DND-41 (cell line): ENCODE measurements around the gene MARCHF2.

Source experiments
- ATAC-seq: fragments of 200-7000 bp; cut with Tn5 transposase; 3 replicates; pipeline ENCODE4 v1.9.1; 2021; ENCODE audit warnings: low read depth; ENCODE audit not compliant: insufficient read depth
- DNase-seq: peaks from one replicate; pipeline ENCODE4 v3.0.0-alpha.2; 2020
- H2AFZ ChIP-seq: 2 replicates; pipeline ENCODE4 v1.6.0; 2012; ENCODE audit warnings: low read depth, low read length
- H3K27ac ChIP-seq: 2 replicates; pipeline ENCODE4 v1.5.1; 2012; ENCODE audit warnings: low read length, inconsistent platforms
- H3K27me3 ChIP-seq: fragments of 200-600 bp; sonication (generic); 2 replicates; pipeline ENCODE4 v1.6.0; 2012; ENCODE audit warnings: low read length, mild to moderate bottlenecking, inconsistent platforms; ENCODE audit not compliant: insufficient read depth, poor library complexity
- H3K36me3 ChIP-seq: 2 replicates; pipeline ENCODE4 v1.5.1; 2012; ENCODE audit warnings: low read length, inconsistent platforms; ENCODE audit not compliant: insufficient read depth
- H3K4me1 ChIP-seq: 2 replicates; pipeline ENCODE4 v1.5.1; 2012; ENCODE audit warnings: mild to moderate bottlenecking, low read length; ENCODE audit not compliant: insufficient read depth
- H3K4me2 ChIP-seq: 2 replicates; pipeline ENCODE4 v1.6.0; 2012; ENCODE audit warnings: mild to moderate bottlenecking, moderate library complexity, low read length, inconsistent platforms; ENCODE audit not compliant: insufficient read depth
- H3K4me3 ChIP-seq, 2 experiments: fragments of 200-600 bp in 1 of 2; shearing (Covaris generic) in 1 of 2; 2 replicates each; pipeline ENCODE4 v1.5.1; 2012 to 2016; ENCODE audit warnings: inconsistent platforms in 2 of 2, low read length in 2 of 2, mild to moderate bottlenecking in 2 of 2, low read depth in 1 of 2, moderate library complexity in 1 of 2
- H3K79me2 ChIP-seq: 2 replicates; pipeline ENCODE4 v1.6.0; 2012; ENCODE audit warnings: low read length, inconsistent platforms; ENCODE audit not compliant: insufficient read depth
- H3K9ac ChIP-seq: 2 replicates; pipeline ENCODE4 v1.6.0; 2012; ENCODE audit warnings: low read depth, mild to moderate bottlenecking, inconsistent platforms, low read length, moderate library complexity
- H3K9me3 ChIP-seq: 2 replicates; pipeline ENCODE4 v1.5.1; 2012; ENCODE audit warnings: low read length, moderate library complexity, mild to moderate bottlenecking, inconsistent platforms; ENCODE audit not compliant: insufficient read depth, severe bottlenecking
- H4K20me1 ChIP-seq: 2 replicates; pipeline ENCODE4 v1.6.0; 2012; ENCODE audit warnings: low read length; ENCODE audit not compliant: insufficient read depth
- EZH2 ChIP-seq: IDR thresholded peaks from 3 replicates; pipeline ENCODE4 v1.6.1; 2012; ENCODE audit warnings: borderline replicate concordance, low read depth, mild to moderate bottlenecking, moderate library complexity, low read length, inconsistent platforms; ENCODE audit not compliant: severe bottlenecking
- TF ChIP-seq, protein P1 (sequence below): IDR thresholded peaks from 2 replicates; pipeline ENCODE4 v1.5.1; 2012; ENCODE audit warnings: borderline replicate concordance, low read length, moderate library complexity, mild to moderate bottlenecking; ENCODE audit not compliant: poor library complexity, severe bottlenecking; ENCODE audit errors: extremely low read depth

MARCHF2 gene, protein sequence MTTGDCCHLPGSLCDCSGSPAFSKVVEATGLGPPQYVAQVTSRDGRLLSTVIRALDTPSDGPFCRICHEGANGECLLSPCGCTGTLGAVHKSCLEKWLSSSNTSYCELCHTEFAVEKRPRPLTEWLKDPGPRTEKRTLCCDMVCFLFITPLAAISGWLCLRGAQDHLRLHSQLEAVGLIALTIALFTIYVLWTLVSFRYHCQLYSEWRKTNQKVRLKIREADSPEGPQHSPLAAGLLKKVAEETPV

DNA sequence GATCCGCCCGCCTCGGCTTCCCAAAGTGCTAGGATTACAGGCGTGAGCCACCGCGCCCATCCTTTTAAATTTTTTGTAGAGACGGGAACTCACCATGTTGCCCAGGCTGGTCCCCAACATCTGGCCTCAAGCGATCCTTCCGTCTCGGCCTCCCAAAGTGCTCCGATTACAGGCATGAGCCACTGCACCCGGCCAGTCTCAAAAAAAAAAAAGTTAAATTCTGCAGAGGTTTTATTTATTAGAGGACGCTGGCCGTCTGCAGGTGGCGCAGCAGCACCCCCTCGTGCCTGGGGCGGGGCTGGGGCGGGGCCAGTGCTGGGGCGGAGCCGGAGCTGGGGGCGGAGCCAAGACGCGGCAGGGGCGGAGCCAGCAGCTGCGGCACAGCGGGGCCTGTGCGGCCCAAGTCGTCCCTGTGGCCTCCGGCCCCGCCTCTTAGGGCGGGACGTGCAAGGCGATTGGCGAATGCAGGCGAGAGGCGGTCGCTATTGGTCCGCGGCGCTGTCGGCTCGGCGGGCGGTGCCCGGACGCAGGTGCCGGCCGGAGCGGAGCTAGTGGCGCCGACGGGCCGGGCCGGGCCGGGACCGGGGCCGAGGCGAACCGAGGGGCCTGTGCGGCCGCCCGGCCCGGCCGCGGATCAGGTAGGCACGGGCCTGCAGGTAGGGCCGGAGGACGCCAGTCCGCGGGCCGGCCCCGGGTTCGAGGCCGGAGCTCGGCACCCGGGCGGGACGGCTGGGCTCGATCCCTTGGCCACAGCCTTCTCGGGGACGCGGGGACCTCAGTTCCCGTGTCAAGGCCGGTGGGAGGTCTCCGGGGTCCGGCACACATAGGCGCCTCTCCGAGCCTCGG is at the start of gene MARCHF2:
Gene MARCHF2 (plus strand): TSS at position 523 of the 846 bp plus-strand sequence. CDS start 8,536 bp downstream, outside the sequence.
- Histone ChIP-seq H2AFZ (peak within 1 kb of the TSS; percentile 83), H3K27me3 (no peaks in the 10 kb centered on the region), H3K4me3 (peak within 1 kb of the TSS; percentile 23 to 66; a peak in 3 of 4 replicates), H3K36me3 (no peaks in the 10 kb centered on the region), H3K27ac (peak within 1 kb of the TSS; percentile 3; the same call in 1 of the 2 replicates), H4K20me1 (no peaks in the 10 kb centered on the region), H3K4me1 (peaks cover 10% of the 10 kb centered on the region), H3K79me2 (no peaks in the 10 kb centered on the region), H3K4me2 (peak within 1 kb of the TSS; percentile 87), H3K9ac (peak within 1 kb of the TSS; percentile 63), H3K9me3 (no peaks in the 10 kb centered on the region)
- DNase-seq: peak; percentile 97
- peak; percentile 100 for ATAC-seq
- no peak for TF ChIP-seq EZH2
- TF ChIP-seq, protein P1, sequence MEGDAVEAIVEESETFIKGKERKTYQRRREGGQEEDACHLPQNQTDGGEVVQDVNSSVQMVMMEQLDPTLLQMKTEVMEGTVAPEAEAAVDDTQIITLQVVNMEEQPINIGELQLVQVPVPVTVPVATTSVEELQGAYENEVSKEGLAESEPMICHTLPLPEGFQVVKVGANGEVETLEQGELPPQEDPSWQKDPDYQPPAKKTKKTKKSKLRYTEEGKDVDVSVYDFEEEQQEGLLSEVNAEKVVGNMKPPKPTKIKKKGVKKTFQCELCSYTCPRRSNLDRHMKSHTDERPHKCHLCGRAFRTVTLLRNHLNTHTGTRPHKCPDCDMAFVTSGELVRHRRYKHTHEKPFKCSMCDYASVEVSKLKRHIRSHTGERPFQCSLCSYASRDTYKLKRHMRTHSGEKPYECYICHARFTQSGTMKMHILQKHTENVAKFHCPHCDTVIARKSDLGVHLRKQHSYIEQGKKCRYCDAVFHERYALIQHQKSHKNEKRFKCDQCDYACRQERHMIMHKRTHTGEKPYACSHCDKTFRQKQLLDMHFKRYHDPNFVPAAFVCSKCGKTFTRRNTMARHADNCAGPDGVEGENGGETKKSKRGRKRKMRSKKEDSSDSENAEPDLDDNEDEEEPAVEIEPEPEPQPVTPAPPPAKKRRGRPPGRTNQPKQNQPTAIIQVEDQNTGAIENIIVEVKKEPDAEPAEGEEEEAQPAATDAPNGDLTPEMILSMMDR: peak; percentile 66

DNA sequence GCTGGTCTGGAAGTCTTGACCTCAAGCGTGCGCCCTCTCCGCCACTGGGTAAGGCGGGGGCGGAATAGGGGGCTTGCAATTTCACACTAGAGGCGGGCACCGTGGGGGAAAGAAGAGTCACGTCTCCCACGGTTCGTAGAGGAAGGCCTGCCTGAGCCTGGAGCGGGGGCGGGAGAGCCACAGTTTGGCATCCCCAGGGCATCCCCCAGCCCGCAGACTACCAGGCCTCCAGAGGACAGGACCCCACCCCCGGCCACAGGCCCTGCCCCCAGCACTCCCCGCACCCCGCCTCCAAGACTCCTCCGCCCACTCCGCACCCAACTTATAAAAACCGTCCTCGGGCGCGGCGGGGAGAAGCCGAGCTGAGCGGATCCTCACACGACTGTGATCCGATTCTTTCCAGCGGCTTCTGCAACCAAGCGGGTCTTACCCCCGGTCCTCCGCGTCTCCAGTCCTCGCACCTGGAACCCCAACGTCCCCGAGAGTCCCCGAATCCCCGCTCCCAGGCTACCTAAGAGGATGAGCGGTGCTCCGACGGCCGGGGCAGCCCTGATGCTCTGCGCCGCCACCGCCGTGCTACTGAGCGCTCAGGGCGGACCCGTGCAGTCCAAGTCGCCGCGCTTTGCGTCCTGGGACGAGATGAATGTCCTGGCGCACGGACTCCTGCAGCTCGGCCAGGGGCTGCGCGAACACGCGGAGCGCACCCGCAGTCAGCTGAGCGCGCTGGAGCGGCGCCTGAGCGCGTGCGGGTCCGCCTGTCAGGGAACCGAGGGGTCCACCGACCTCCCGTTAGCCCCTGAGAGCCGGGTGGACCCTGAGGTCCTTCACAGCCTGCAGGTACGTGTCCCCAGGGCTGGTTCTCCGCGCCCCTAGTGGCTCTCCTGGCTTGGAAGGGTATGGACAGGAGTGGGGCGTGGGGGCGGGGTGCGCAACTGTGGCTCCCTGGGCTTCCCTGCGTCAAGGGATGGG is 49.0 kb upstream of the MARCHF2 start, which contains the start of gene ANGPTL4:
Gene ANGPTL4 (plus strand): TSS at position 353 of the 969 bp plus-strand sequence. CDS start 167 bp downstream, at position 520.
- Histone ChIP-seq H3K9me3 (no peaks in the 10 kb centered on the region), H3K9ac (no peak within 1 kb of the TSS), H2AFZ (no peak within 1 kb of the TSS), H3K4me2 (no peak within 1 kb of the TSS), H3K4me1 (no peaks in the 10 kb centered on the region), H3K79me2 (no peaks in the 10 kb centered on the region), H3K27ac (no peak within 1 kb of the TSS), H3K36me3 (no peaks in the 10 kb centered on the region), H4K20me1 (0 out of 2 replicates have a peak, but pooled peaks cover 3% of the 10 kb centered on the region), H3K4me3 (no peak within 1 kb of the TSS), H3K27me3 (no peaks in the 10 kb centered on the region)
- TF ChIP-seq EZH2: no peak
- TF ChIP-seq, protein P1: no peak
- DNase-seq: no peak
- ATAC-seq: no peak

DNA sequence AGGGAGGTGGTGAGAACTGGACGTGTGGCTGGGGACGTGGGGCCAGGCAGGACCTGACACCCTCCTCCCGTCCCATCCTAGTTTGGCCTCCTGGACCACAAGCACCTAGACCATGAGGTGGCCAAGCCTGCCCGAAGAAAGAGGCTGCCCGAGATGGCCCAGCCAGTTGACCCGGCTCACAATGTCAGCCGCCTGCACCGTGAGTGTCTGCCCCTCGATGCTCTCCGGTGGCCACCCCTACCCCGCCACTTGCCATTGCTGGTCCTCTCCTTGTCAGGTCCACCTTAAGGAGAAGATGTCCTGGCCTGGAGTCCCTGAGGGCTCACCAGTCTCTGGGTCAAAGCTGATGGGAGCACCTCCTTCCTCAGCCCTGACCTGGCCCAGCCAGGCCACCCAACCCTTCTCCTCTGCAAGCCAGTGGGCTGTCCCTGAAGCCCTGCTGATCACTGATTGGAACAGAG is 47.0 kb upstream of the MARCHF2 start:
- Histone ChIP-seq H3K79me2 (no peaks in the 10 kb centered on the region), H3K9me3 (no peaks in the 10 kb centered on the region), H4K20me1 (0 out of 2 replicates have a peak, but pooled peaks cover 3% of the 10 kb centered on the region), H3K36me3 (no peaks in the 10 kb centered on the region), H3K4me3 (no peak overlapping the region), H3K4me1 (no peaks in the 10 kb centered on the region), H3K4me2 (no peak overlapping the region), H2AFZ (no peak overlapping the region), H3K27me3 (no peaks in the 10 kb centered on the region), H3K9ac (no peak overlapping the region), H3K27ac (no peak overlapping the region)
- DNase-seq (no peak), ATAC-seq (no peak)
- TF ChIP-seq EZH2: no peak
- TF ChIP-seq, protein P1: no peak
